ENCODE results near the gene CCDC24. TPM values are rescaled to one million over a fixed set of nuclear protein-coding genes. Genes with fewer than 3 reads are reported as not detected.

CCDC24 gene
- total RNA-seq, 6 donors from 2014 or later = 7.3 to 14.5 (median 10.0) TPM

GRCh38 chr1:44020464-44020863 lies 29.1 kb downstream of the CCDC24 start:
- H3K9me3 ChIP-seq = no peaks in the 10 kb centered on the region
- peaks cover 0 to 4% (median 0%) of the 10 kb centered on the region in 4 donors for H3K4me1 ChIP-seq
- no peaks in the 10 kb centered on the region for H3K27me3 ChIP-seq
- 63 to 71% methylated on average over 3 to 6 of the region's 6 CpGs for WGBS, 2 donors
- peaks cover 0 to 13% (median 3%) of the 10 kb centered on the region in 4 donors for H3K36me3 ChIP-seq
- ATAC-seq (ENCODE audit: low FRiP score in 2 of 2) (no peak), DNase-seq (no peak)
- no peak overlapping the region for H3K27ac ChIP-seq
- TF ChIP-seq POLR2A (IDR thresholded peaks at IDR 0.05) (no peak), POLR2AphosphoS5 (IDR thresholded peaks at IDR 0.05) (no peak), EP300 (IDR thresholded peaks at IDR 0.05) (no peak), CTCF (IDR thresholded peaks at IDR 0.05) (no peak)
- no peak overlapping the region for H3K4me3 ChIP-seq

- ATAC-seq (ENCODE audit: low FRiP score in 2 of 2) = no peak
- WGBS, 2 donors = 78 to 91% methylated on average over 3 to 8 of the region's 8 CpGs
- DNase-seq = no peak
- H3K27me3 ChIP-seq = no peaks in the 10 kb centered on the region
- H3K4me1 ChIP-seq = peaks cover 0 to 6% (median 0%) of the 10 kb centered on the region in 4 donors
- TF ChIP-seq CTCF (IDR thresholded peaks at IDR 0.05) = no peak
- no peak overlapping the region for H3K4me3 ChIP-seq
- no peaks in the 10 kb centered on the region for H3K9me3 ChIP-seq
- H3K27ac ChIP-seq = no peak overlapping the region
- peaks cover 0 to 13% (median 3%) of the 10 kb centered on the region in 4 donors for H3K36me3 ChIP-seq
Measured at GRCh38 chr1:44021156-44021555, 29.8 kb downstream of the CCDC24 start.

- ATAC-seq (ENCODE audit: low FRiP score in 2 of 2) = no peak
- H3K4me3 ChIP-seq = no peak overlapping the region
- DNase-seq = no peak
- peaks cover 0 to 12% (median 0%) of the 10 kb centered on the region in 4 donors for H3K4me1 ChIP-seq
- H3K36me3 ChIP-seq = peaks cover 0 to 13% (median 3%) of the 10 kb centered on the region in 4 donors
- peak overlapping the region in 2 of 4 donors; percentile 6 to 19 for H3K27ac ChIP-seq
- no peaks in the 10 kb centered on the region for H3K27me3 ChIP-seq
- no peaks in the 10 kb centered on the region for H3K9me3 ChIP-seq
- 81 to 86% methylated on average over 10 of the region's 10 CpGs for WGBS, 2 donors
- no peak for TF ChIP-seq POLR2A (IDR thresholded peaks at IDR 0.05)
- TF ChIP-seq CTCF (IDR thresholded peaks at IDR 0.05) = no peak
- TF ChIP-seq POLR2AphosphoS5 (IDR thresholded peaks at IDR 0.05) = no peak
- no peak for TF ChIP-seq EP300 (IDR thresholded peaks at IDR 0.05)
Measured at GRCh38 chr1:44021581-44022321, 30.4 kb downstream of the CCDC24 start.

- Histone ChIP-seq H3K27ac (no peak overlapping the region), H3K36me3 (peaks cover 0 to 13% (median 3%) of the 10 kb centered on the region in 4 donors), H3K4me1 (peaks cover 5 to 20% (median 8%) of the 10 kb centered on the region in 4 donors), H3K9me3 (no peaks in the 10 kb centered on the region), H3K4me3 (no peak overlapping the region), H3K27me3 (no peaks in the 10 kb centered on the region)
- ATAC-seq (ENCODE audit: low FRiP score in 2 of 2) (no peak), DNase-seq (no peak)
- TF ChIP-seq EP300 (IDR thresholded peaks at IDR 0.05) = no peak
- no peak for TF ChIP-seq POLR2A (IDR thresholded peaks at IDR 0.05)
- TF ChIP-seq POLR2AphosphoS5 (IDR thresholded peaks at IDR 0.05) = no peak
- TF ChIP-seq CTCF (IDR thresholded peaks at IDR 0.05) = no peak
- 81 to 85% methylated on average over 3 to 14 of the region's 14 CpGs for WGBS, 2 donors
Measured at GRCh38 chr1:44024031-44024902, 32.9 kb downstream of the CCDC24 start.
